Measurements from ENCODE around the gene GNAI2. TPM values are rescaled to one million over a fixed set of nuclear protein-coding genes. Genes with fewer than 3 reads are reported as not detected.

GNAI2 gene
- total and polyA plus RNA-seq, 2 donors (not counting 3 experiments of a cell fraction or from before 2014, with no cell fraction given) = 767 to 1,875 TPM

DNA sequence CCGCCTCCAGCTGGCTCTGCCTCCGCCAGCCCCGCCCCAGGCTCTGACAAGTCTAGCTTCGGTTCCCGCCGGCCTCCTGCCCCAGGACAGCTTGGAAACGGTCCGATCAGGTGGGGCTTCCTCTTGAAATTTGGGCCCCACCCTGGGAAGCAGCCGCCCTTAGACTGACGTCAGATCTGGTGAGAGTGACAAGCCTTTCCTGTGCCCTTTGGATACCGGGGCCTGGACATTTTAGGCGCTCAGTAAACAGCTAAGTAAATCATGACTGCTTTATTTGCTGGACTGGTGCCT lies 63.6 kb downstream of the GNAI2 start:
- ChIA-PET POLR2A (interaction anchor here (1.0 to 1.5 kb wide), 4 partner anchors 18 to 64 kb away, joined by 3 to 5 read pairs (median 3); no protein-coding TSS in a partner anchor), CTCF (interaction anchor here (0.9 to 2.6 kb wide), 6 partner anchors 18 to 74 kb away, joined by 3 to 36 read pairs (median 4); partner anchors contain the start of genes HYAL2 and TUSC2)
- no peaks in the 10 kb centered on the region for H3K9me1 ChIP-seq (replicated peaks; ENCODE audit: control insufficient read depth, extremely low read depth, insufficient read depth, low read length)
- H3K9me3 ChIP-seq (replicated peaks; ENCODE audit: control insufficient read depth, insufficient read depth, low read length) = no peaks in the 10 kb centered on the region
- intact Hi-C loops (cut with micrococcal nuclease) = loop anchor here (1.0 to 2.0 kb wide), 4 partner anchors 24 to 59 kb away; partner anchors contain the start of gene TMEM115
- TF ChIP-seq GATA2 (IDR thresholded peaks at IDR 0.05; ENCODE audit: insufficient read depth, insufficient read length, low read depth, low read length) (peak; percentile 7), JUN (IDR thresholded peaks at IDR 0.05; ENCODE audit: borderline replicate concordance, insufficient read depth, insufficient read length, low read depth) (no peak)
- H4K20me1 ChIP-seq (replicated peaks; ENCODE audit: control insufficient read depth, extremely low read depth, insufficient read depth, low read length) = no peaks in the 10 kb centered on the region
- H3K9ac ChIP-seq (replicated peaks; ENCODE audit: extremely low read depth, insufficient read depth, low read length) = peak overlapping the region; percentile 57
- no peak for DNase-seq (ENCODE audit: low read depth, low spot score)
- H3K27me3 ChIP-seq (ENCODE audit: control insufficient read depth in 2 of 2, insufficient read depth in 2 of 2, low read length in 2 of 2) = no peaks in the 10 kb centered on the region
- H3K4me2 ChIP-seq (ENCODE audit: insufficient read depth, low read length) = peak overlapping the region; percentile 42
- dilution Hi-C loops (cut with MboI; ENCODE audit: extremely low pct_ligation_motif_present, low sequenced_read_pairs) = no loop called here
- H3K36me3 ChIP-seq (ENCODE audit: control insufficient read depth in 2 of 2, extremely low read depth in 1 of 2, insufficient read depth in 2 of 2, low read length in 2 of 2) = no peaks in the 10 kb centered on the region
- H3K4me1 ChIP-seq (ENCODE audit: control insufficient read depth, extremely low read depth, insufficient read depth, low read length) = peaks cover 25% of the 10 kb centered on the region
- H2AFZ ChIP-seq (ENCODE audit: low read depth, low read length) = peak overlapping the region; percentile 12
- no peak for FAIRE-seq
- no TSS peak for BruUV-seq (replicated peaks)
- no peaks in the 10 kb centered on the region for H3K79me2 ChIP-seq (ENCODE audit: control insufficient read depth, insufficient read depth, low read length)
- H3K4me3 ChIP-seq (replicated peaks in 1 of 3; ENCODE audit: insufficient read depth in 1 of 3, low read depth in 1 of 3, low read length in 3 of 3) = peak overlapping the region in 2 of 3 experiments; percentile 25 to 28
- H3K27ac ChIP-seq (ENCODE audit: insufficient read depth, low read depth, low read length) = peak overlapping the region; percentile 50

DNA sequence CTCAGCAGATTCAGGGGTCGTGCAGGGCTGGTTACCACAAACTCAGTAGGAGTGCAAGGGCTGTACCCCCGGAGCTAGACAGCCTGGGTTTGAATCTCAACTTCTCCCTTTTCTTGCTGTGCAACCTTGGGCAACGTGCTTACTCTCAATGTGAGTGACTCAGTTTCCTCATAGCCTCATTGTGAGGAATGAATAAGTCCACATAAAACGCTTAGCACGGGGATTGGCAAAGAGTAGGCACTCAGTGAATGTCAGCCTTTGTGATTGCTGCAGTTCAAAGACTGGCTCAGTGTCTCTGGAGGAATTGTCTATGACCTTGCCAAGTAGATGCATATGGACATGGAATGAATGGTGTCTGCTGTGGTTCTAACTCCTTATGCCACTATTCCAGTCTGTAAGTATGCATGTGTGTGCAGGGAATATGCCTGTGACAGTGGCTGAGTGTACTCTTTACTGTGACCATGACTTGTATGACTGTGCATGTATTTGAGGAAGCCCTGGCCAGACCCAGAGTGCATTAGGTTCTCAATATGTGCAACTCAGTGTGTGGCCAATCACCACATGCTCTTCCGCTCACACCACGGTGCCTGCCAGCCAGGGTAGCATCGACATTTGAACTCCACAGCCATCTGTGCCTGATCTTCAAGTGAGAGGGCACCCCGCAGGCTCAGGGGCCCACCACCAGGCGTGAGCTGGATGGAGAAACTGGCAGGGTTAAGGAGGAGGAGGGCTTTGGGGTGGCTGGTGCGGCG lies 64.1 kb downstream of the GNAI2 start:
- Histone ChIP-seq H4K20me1 (replicated peaks; ENCODE audit: control insufficient read depth, extremely low read depth, insufficient read depth, low read length) (no peaks in the 10 kb centered on the region), H2AFZ (ENCODE audit: low read depth, low read length) (peak overlapping the region; percentile 12), H3K9me3 (replicated peaks; ENCODE audit: control insufficient read depth, insufficient read depth, low read length) (no peaks in the 10 kb centered on the region), H3K36me3 (ENCODE audit: control insufficient read depth in 2 of 2, extremely low read depth in 1 of 2, insufficient read depth in 2 of 2, low read length in 2 of 2) (no peaks in the 10 kb centered on the region), H3K4me1 (ENCODE audit: control insufficient read depth, extremely low read depth, insufficient read depth, low read length) (peaks cover 25% of the 10 kb centered on the region), H3K9ac (replicated peaks; ENCODE audit: extremely low read depth, insufficient read depth, low read length) (peak overlapping the region; percentile 57), H3K4me2 (ENCODE audit: insufficient read depth, low read length) (peak overlapping the region; percentile 42), H3K79me2 (ENCODE audit: control insufficient read depth, insufficient read depth, low read length) (no peaks in the 10 kb centered on the region), H3K27me3 (ENCODE audit: control insufficient read depth in 2 of 2, insufficient read depth in 2 of 2, low read length in 2 of 2) (no peaks in the 10 kb centered on the region), H3K9me1 (replicated peaks; ENCODE audit: control insufficient read depth, extremely low read depth, insufficient read depth, low read length) (no peaks in the 10 kb centered on the region), H3K27ac (ENCODE audit: insufficient read depth, low read depth, low read length) (peak overlapping the region; percentile 50), H3K4me3 (replicated peaks in 1 of 3; ENCODE audit: insufficient read depth in 1 of 3, low read depth in 1 of 3, low read length in 3 of 3) (peak overlapping the region in 2 of 3 experiments; percentile 25 to 28)
- TF ChIP-seq MYC (IDR thresholded peaks at IDR 0.05; ENCODE audit: low read depth, low read length) (no peak), FOS (IDR thresholded peaks at IDR 0.05; ENCODE audit: borderline replicate concordance, insufficient read depth, low read length) (peak; percentile 54), POLR2AphosphoS5 (IDR thresholded peaks at IDR 0.05; ENCODE audit: insufficient read depth, low read depth, low read length) (no peak)
- ChIA-PET POLR2A (interaction anchor here (1.0 to 1.5 kb wide), 4 partner anchors 17 to 65 kb away, joined by 3 to 5 read pairs (median 3); no protein-coding TSS in a partner anchor), CTCF (interaction anchor here (0.9 to 2.6 kb wide), 5 partner anchors 18 to 40 kb away, joined by 3 to 36 read pairs (median 4); partner anchors contain the start of genes HYAL2 and TUSC2)
- dilution Hi-C loops (cut with MboI; ENCODE audit: extremely low pct_ligation_motif_present, low sequenced_read_pairs) (no loop called here), intact Hi-C loops (cut with micrococcal nuclease) (loop anchor here (1.0 to 2.0 kb wide), 4 partner anchors 23 to 59 kb away; partner anchors contain the start of gene TMEM115)
- TSS peak; percentile 90 for BruUV-seq (replicated peaks)
- DNase-seq (ENCODE audit: low read depth, low spot score) (no peak), FAIRE-seq (no peak)

Measured in endothelial cell of umbilical vein (primary cell).